CD4-positive, alpha-beta T cell (primary cell): ENCODE measurements around the gene DCDC1. TPM values are rescaled to one million over a fixed set of nuclear protein-coding genes. Genes with fewer than 3 reads are reported as not detected.

Experiments used
- ATAC-seq: fragments of 200-7000 bp; cut with Tn5 transposase; one replicate; pipeline ENCODE4 v1.10.0; 2022; ENCODE audit warnings: mild to moderate bottlenecking; ENCODE audit not compliant: poor library complexity
- CTCF ChIA-PET: fragments of 350-600 bp; sonication (Branson Sonifier 250); formaldehyde crosslinking; loops from one replicate; lab custom pipeline; 2021; ENCODE audit warnings: antibody characterized with exemption, inconsistent platforms; lab: Charles Lee
- POLR2A ChIA-PET: fragments of 350-600 bp; sonication (Branson Sonifier 250); formaldehyde crosslinking; loops from one replicate; lab custom pipeline; 2021; ENCODE audit warnings: antibody characterized with exemption, inconsistent platforms; lab: Charles Lee
- DNase-seq, 14 experiments: peaks; one replicate each; pipeline ENCODE4 v3.0.0-alpha.2; 2013 to 2020; ENCODE audit warnings: mixed read lengths in 2 of 14
- H3K27ac ChIP-seq, 2 donors: one replicate each; pipeline versions ENCODE4 v1.5.1 to v1.7.0; 2013; ENCODE audit warnings: low read length in 2 of 2, low read depth in 1 of 2, mild to moderate bottlenecking in 1 of 2
- H3K27me3 ChIP-seq, 2 experiments: 1 replicate in 1 of 2; 2 replicates in 1 of 2; pipeline versions ENCODE4 v1.6.1 to v1.7.0; 2013; ENCODE audit warnings: low read length in 2 of 2, control low read depth in 1 of 2, mild to moderate bottlenecking in 1 of 2, moderate library complexity in 1 of 2; ENCODE audit not compliant: insufficient read depth in 2 of 2, control insufficient read depth in 1 of 2
- H3K36me3 ChIP-seq: one replicate; pipeline ENCODE4 v1.6.1; 2013; ENCODE audit warnings: low read length, control low read depth; ENCODE audit not compliant: insufficient read depth
- H3K4me1 ChIP-seq: one replicate; pipeline ENCODE4 v1.6.1; 2013; ENCODE audit warnings: low read length, control low read depth; ENCODE audit not compliant: insufficient read depth
- H3K4me3 ChIP-seq: one replicate; pipeline ENCODE4 v1.5.1; 2013; ENCODE audit warnings: mild to moderate bottlenecking, low read length, moderate library complexity
- H3K9me3 ChIP-seq, 2 experiments: 1 replicate in 1 of 2; 2 replicates in 1 of 2; pipeline versions ENCODE4 v1.6.1 to v1.7.0; 2013; ENCODE audit warnings: low read length in 2 of 2, mild to moderate bottlenecking in 2 of 2, control low read depth in 1 of 2, moderate library complexity in 1 of 2; ENCODE audit not compliant: control insufficient read depth in 1 of 2, insufficient read depth in 1 of 2
- H3K27ac Mint-ChIP-seq: one replicate; pipeline ENCODE4 v1.8.0; 2020; ENCODE audit warnings: mixed read lengths
- H3K27me3 Mint-ChIP-seq: one replicate; pipeline ENCODE4 v1.8.0; 2021; ENCODE audit warnings: mixed read lengths
- H3K36me3 Mint-ChIP-seq: one replicate; pipeline ENCODE4 v1.8.0; 2021; ENCODE audit warnings: low read depth, mixed read lengths
- H3K4me1 Mint-ChIP-seq: one replicate; pipeline ENCODE4 v1.8.0; 2021; ENCODE audit warnings: low read depth, mixed read lengths
- H3K4me3 Mint-ChIP-seq: one replicate; pipeline ENCODE4 v1.8.0; 2020; ENCODE audit warnings: mild to moderate bottlenecking, mixed read lengths
- H3K9me3 Mint-ChIP-seq: one replicate; pipeline ENCODE4 v1.8.0; 2020; ENCODE audit warnings: mixed read lengths
- intact Hi-C, 2 experiments: fragments of 100-400 bp; cut with DNase I in 1 of 2; cut with micrococcal nuclease in 1 of 2; formaldehyde crosslinking; loops; one replicate each; pipeline versions ENCODE4 v1.15.1 to v1.9.0; 2023 to 2025; cut with DNase I, micrococcal nuclease
- total RNA-seq, 174 experiments: library from RNA in 2 of 174; stranded (reverse) in 2 of 174; gene quantifications; one replicate each; pipeline ENCODE4 v1.2.3 and lab custom pipeline; 2021 to 2026
- TF ChIP-seq, protein P1 (sequence below): fragments of 200-600 bp; IDR thresholded peaks from one replicate; pipeline ENCODE4 v1.8.0; 2022; ENCODE audit warnings: antibody characterized with exemption, mild to moderate bottlenecking

The DCDC1 gene
- total RNA-seq, 2 experiments from 2014 or later: 0.11 TPM; not detected in 1

DNA sequence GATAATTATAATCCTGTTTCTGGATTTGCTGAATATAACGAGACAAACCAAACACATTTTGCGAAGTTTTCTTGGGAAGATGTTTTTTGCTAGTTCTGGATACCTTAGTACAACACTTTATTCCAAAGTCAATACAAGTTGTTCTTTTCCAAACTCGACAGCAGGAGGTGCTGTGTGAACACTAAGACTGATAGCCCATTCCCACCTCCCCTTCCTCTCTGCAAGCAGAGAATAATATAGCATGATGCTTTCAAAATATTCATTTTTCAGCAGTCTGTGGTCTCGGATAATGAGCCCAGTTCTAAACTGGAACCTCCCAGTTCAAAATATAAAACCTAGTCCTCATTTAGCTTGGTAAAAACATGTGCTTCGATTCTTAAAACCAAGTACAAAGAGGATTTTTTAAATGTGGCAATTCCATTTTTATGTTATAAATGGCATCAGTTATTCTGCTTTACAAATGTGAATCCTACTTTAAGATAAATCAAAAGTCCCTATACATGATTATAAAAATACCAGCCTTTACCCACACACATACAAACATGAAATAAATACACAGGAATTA, 129.1 kb downstream of the DCDC1 start:
- Histone ChIP-seq H3K4me3 (no peak overlapping the region), H3K27me3 (no peaks in the 10 kb centered on the region), H3K36me3 (no peaks in the 10 kb centered on the region), H3K4me1 (no peaks in the 10 kb centered on the region), H3K9me3 (no peaks in the 10 kb centered on the region), H3K27ac (no peak overlapping the region)
- no peak overlapping the region for H3K4me3 Mint-ChIP-seq
- ChIA-PET CTCF (interaction anchor here (0.6 to 1.4 kb wide), 3 partner anchors 535 to 936 kb away, joined by 3 to 5 read pairs (median 4); no protein-coding TSS in a partner anchor), POLR2A (no interaction called here)
- H3K9me3 Mint-ChIP-seq: no peaks in the 10 kb centered on the region
- peaks cover 5% of the 10 kb centered on the region for H3K27me3 Mint-ChIP-seq
- H3K36me3 Mint-ChIP-seq: no peaks in the 10 kb centered on the region
- TF ChIP-seq, protein P1, sequence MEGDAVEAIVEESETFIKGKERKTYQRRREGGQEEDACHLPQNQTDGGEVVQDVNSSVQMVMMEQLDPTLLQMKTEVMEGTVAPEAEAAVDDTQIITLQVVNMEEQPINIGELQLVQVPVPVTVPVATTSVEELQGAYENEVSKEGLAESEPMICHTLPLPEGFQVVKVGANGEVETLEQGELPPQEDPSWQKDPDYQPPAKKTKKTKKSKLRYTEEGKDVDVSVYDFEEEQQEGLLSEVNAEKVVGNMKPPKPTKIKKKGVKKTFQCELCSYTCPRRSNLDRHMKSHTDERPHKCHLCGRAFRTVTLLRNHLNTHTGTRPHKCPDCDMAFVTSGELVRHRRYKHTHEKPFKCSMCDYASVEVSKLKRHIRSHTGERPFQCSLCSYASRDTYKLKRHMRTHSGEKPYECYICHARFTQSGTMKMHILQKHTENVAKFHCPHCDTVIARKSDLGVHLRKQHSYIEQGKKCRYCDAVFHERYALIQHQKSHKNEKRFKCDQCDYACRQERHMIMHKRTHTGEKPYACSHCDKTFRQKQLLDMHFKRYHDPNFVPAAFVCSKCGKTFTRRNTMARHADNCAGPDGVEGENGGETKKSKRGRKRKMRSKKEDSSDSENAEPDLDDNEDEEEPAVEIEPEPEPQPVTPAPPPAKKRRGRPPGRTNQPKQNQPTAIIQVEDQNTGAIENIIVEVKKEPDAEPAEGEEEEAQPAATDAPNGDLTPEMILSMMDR: peak; percentile 64
- DNase-seq (peak in 7 of 14 experiments; percentile 0 to 59 (median 27)), ATAC-seq (no peak)
- no peaks in the 10 kb centered on the region for H3K4me1 Mint-ChIP-seq
- H3K27ac Mint-ChIP-seq: no peak overlapping the region
- intact Hi-C loops: loop anchor here (1.0 to 5.0 kb wide), 4 partner anchors 627 to 1056 kb away; no protein-coding TSS in a partner anchor

DNA sequence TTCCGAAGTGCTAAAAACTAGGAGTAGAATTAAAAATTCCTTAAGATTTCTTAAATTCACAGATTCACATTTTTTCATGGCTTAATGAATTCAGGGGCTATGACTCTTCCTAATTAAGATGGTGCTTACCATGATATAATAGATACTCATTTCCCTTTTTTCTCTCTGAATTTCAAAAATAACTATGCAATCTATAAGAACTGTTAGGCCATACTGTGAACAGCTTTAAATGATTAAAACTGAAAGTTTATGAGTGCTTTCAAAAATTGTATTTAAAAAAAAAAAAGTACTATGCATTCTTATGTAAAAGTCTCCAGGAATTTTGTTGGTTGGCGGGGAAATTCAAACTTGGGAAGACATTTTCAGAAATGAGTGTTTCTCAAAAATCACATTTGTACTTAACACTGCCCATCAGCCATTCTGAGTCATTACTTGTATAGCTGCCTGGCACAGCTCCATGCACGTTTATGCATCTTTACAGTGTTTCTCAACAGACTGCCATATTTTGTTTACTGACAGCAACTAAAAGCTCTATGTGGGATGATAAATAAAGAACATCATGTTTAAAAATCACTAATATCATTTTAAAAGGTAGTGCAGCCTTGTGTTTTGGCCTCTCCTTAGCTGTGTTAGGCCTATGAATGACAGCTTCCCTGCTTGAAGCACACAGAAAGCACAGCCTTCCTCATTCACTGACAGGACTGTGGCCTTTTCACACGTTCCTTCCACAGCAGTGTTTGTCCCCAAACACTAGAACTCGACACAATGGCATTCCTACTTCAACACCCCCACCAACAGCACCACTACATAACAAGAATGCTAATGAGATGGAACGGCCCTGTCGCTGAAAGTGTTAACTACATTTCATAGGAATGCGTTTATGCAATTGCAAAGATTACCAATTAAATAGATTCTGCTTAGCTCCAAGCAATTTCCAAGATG, 131.4 kb downstream of the DCDC1 start:
- Histone ChIP-seq H3K27me3 (no peaks in the 10 kb centered on the region), H3K9me3 (no peaks in the 10 kb centered on the region), H3K27ac (no peak overlapping the region), H3K4me1 (no peaks in the 10 kb centered on the region), H3K36me3 (no peaks in the 10 kb centered on the region), H3K4me3 (no peak overlapping the region)
- Mint-ChIP-seq H3K36me3 (no peaks in the 10 kb centered on the region), H3K4me3 (no peak overlapping the region), H3K27me3 (peaks cover 5% of the 10 kb centered on the region), H3K27ac (no peak overlapping the region), H3K4me1 (no peaks in the 10 kb centered on the region), H3K9me3 (no peaks in the 10 kb centered on the region)
- ATAC-seq: no peak
- ChIA-PET POLR2A (no interaction called here), CTCF (no interaction called here)
- intact Hi-C loops: loop anchor here in 1 of 2 experiments (5.0 kb wide), 1 partner anchor 719 kb away; no protein-coding TSS in a partner anchor
- DNase-seq: no peak
- TF ChIP-seq, protein P1: no peak

DNA sequence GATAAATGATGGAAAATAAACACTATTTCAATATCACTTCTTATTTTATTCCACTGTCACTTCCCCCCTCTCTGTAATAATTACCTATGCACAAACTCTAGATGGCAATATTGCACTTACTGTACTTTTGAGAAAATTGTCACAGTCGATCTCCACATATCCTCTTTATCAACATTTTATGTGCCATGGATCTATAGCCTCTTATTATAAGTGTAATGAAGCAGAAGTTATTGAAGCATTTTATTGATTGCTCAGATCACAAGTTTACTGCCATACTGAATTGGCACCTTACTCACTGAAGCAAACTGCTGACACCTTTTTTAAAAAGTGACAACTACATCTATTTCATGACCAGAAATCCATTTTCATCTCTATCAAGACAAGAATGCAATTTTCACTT, 133.4 kb downstream of the DCDC1 start:
- Histone ChIP-seq H3K4me3 (no peak overlapping the region), H3K27ac (no peak overlapping the region), H3K36me3 (no peaks in the 10 kb centered on the region), H3K9me3 (no peaks in the 10 kb centered on the region), H3K4me1 (no peaks in the 10 kb centered on the region), H3K27me3 (no peaks in the 10 kb centered on the region)
- no peak for DNase-seq
- no peak for ATAC-seq
- intact Hi-C loops: loop anchor here in 1 of 2 experiments (5.0 kb wide), 1 partner anchor 721 kb away; no protein-coding TSS in a partner anchor
- Mint-ChIP-seq H3K9me3 (no peaks in the 10 kb centered on the region), H3K27ac (no peak overlapping the region), H3K27me3 (peaks cover 5% of the 10 kb centered on the region), H3K4me3 (no peak overlapping the region), H3K4me1 (no peaks in the 10 kb centered on the region), H3K36me3 (no peaks in the 10 kb centered on the region)
- CTCF ChIA-PET: no interaction called here
- TF ChIP-seq, protein P1: no peak
- POLR2A ChIA-PET: no interaction called here
